ENCODE data around the gene FAM25A.
"Not testable (repeated sequence)": the region's sequence is repeated elsewhere in the genome, so short reads cannot be mapped to it uniquely, and the experiment has no call there.

Gene FAM25A

GRCh38 chr10:87009134-87009696 is 10.9 kb upstream of the FAM25A start:
- not testable (repeated sequence) for DNase-seq (ENCODE audit: low read depth in 1 of 2, low spot score in 1 of 2)

DNA sequence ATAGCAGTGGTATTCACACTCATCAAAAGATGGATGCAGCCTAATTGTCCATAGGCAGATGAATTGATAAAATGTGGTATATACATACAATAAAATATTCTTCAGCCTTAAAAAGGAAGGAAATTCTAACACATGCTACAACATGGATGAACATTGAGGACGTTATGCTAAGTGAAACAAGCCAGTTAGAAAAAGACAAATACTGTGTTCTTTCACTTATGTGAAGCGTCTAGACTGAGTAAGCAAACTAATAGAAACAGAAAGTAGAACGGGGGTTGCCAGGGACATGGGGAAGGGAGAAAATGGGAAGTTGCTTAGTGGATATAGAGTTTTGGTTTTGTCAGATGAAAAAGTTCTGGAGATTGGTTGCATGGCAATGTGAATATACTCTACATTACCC is 6.6 kb upstream of the FAM25A start:
- not testable (repeated sequence) for DNase-seq (ENCODE audit: low read depth in 1 of 2, low spot score in 1 of 2)

DNA sequence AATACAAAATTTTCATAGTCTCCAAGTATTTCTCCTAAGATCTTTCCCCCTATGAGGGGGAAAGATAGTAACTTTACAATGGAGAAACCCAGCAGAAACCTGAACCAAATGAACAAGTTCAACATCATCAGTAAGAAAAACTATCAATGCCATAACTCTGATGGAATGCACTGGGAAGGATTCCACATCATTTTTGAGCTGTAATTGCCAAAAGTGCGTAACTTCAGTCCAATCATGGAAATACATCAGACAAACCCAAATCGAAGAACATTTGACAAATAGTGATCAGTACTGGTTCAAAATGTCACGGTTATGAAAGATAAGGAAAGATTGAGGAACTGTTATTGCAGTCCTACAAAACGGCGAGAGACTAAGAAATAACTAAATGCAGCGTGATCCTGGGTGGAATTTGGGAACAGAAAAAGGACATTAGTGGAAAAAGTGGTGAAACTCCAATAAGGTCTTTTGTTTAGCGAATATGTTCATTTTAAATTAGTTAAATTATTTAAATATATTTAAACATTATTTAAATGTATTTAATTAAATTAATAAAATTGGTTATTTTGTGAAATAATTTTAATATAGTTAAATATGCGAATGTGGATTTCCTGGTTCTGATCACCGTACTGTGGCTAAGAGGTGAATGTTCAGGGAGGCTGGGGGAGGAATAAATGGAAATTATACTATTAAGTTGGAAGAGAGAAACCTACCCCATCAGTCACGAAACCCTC is 4.9 kb upstream of the FAM25A start:
- not testable (repeated sequence) for DNase-seq (ENCODE audit: low read depth in 1 of 2, low spot score in 1 of 2)

- DNase-seq (ENCODE audit: low read depth in 1 of 2, low spot score in 1 of 2): not testable (repeated sequence)
Measured at GRCh38 chr10:87018127-87018526, 2.0 kb upstream of the FAM25A start.

- not testable (repeated sequence) for DNase-seq (ENCODE audit: low read depth in 1 of 2, low spot score in 1 of 2)
Measured at GRCh38 chr10:87019066-87019465, 1.0 kb upstream of the FAM25A start.

DNA sequence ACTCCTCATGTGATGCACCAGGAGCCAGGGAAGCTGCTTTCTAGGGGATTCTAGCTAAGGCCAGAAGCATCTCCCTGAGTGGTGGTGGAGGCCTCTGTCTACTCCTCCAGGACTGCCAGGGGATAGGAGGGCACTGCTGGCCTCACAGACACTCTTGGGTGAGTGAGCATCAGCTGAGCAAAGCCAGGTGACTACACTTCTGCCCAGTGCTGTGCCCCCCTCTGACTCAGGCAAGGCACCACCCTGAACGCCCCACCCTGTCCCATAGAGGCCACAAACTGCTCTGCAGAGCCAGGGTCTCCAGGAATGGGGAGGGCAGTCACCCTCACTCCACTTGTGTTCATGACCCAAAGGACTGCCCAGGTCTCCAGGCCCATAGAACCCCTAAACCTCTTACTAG is 590 bp upstream of the FAM25A start:
- DNase-seq (ENCODE audit: low read depth in 1 of 2, low spot score in 1 of 2): not testable (repeated sequence)

GRCh38 chr10:87025285-87025958 is 5.3 kb downstream of the FAM25A start:
- not testable (repeated sequence) for DNase-seq (ENCODE audit: low read depth in 1 of 2, low spot score in 1 of 2)

DNA sequence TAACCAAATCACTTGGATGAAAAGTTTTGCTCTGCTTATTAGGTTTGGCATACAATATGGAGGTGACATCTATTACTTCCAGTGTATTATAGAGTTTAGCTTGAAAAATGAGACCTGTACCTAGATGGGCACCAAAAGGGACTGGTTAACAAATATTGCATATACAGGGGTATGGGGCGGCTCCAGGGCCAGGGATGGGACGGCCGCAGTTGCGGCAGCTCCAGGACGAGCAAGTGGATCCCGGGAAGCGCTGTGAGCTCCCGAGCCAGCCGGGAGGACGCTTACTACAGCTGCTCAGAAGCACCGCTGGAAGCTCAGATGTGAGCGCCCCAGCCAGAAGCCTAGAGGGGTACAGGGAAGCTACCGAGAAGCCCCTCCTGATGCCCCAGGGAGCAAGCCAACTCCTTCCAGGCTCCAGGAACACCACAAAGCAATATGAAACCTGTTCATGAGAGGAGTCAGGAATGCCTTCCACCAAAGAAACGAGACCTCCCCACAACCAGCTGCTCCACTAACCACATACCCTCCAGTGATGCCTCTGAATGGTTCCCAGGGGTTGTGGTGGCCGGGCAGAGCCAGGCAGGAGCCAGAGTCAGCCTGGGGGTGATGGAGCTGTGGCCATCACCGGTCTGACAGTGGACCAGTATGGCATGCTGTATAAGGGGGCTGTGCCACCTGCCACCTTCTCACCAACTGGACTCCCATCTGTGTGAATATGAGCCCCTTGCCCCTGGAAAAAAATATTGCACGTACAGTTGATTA is 6.8 kb downstream of the FAM25A start:
- DNase-seq (ENCODE audit: low read depth in 1 of 2, low spot score in 1 of 2): not testable (repeated sequence)

- DNase-seq (ENCODE audit: low read depth in 1 of 2, low spot score in 1 of 2): not testable (repeated sequence)
Measured at GRCh38 chr10:87030419-87030818, 10.3 kb downstream of the FAM25A start.

- no peak for DNase-seq (ENCODE audit: low read depth in 1 of 2, low spot score in 1 of 2)
Measured at GRCh38 chr10:87030912-87031635, 11.0 kb downstream of the FAM25A start.

DNA sequence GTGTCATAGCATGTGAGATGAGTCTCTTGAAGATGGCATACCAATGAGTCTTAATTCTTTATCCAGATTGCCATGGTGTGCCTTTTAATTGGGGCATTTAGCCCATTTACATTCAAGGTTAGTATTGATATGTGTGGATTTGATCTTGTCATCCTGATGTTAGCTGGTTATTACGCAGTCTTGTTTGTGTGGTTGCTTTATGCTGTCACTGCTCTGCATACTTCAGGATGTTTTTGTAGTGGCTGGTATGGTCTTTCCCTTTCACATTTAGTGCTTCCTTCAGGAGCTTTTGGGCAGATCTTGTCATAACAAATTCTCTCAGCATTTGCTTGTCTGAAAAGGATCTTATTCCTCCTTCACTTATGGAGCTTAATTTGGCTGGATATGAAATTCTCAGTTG is 16.5 kb downstream of the FAM25A start:
- no peak for DNase-seq (ENCODE audit: low read depth in 1 of 2, low spot score in 1 of 2)

- no peak for DNase-seq (ENCODE audit: low read depth in 1 of 2, low spot score in 1 of 2)
Measured at GRCh38 chr10:87038286-87038717, 18.2 kb downstream of the FAM25A start.

- DNase-seq (ENCODE audit: low read depth in 1 of 2, low spot score in 1 of 2): no peak
Measured at GRCh38 chr10:87038786-87039185, 18.7 kb downstream of the FAM25A start.

GRCh38 chr10:87043579-87043978 is 23.5 kb downstream of the FAM25A start:
- DNase-seq (ENCODE audit: low read depth in 1 of 2, low spot score in 1 of 2): not testable (repeated sequence)

DNA sequence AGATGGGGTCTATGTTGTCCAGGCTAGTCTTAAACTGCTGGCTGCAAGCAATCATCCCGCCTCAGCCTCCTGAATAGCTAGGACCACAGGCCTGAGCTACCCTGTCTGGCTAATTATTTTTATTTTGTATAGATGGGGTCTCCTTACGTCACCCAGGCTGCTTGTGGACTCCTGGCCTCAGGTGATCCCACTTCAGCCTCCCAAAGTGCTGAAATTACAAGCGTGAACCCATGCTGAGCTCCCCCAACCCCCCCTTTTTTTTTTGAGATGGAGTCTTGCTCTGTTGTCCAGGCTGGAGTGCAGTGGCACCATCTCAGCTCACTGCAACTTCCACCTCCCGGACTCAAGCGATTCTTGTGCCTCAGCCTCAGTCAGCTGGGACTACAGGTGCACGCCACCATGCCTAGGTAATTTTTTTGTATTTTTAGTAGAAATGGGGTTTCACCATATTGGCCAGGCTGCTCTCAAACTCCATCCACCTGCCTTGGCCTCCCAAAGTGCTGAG is 25.4 kb downstream of the FAM25A start:
- no peak for DNase-seq (ENCODE audit: low read depth in 1 of 2, low spot score in 1 of 2)

- DNase-seq (ENCODE audit: low read depth in 1 of 2, low spot score in 1 of 2): no peak
Measured at GRCh38 chr10:87053111-87053510, 33.0 kb downstream of the FAM25A start.

- DNase-seq (ENCODE audit: low read depth in 1 of 2, low spot score in 1 of 2): no peak
Measured at GRCh38 chr10:87053577-87054181, 33.6 kb downstream of the FAM25A start.

DNA sequence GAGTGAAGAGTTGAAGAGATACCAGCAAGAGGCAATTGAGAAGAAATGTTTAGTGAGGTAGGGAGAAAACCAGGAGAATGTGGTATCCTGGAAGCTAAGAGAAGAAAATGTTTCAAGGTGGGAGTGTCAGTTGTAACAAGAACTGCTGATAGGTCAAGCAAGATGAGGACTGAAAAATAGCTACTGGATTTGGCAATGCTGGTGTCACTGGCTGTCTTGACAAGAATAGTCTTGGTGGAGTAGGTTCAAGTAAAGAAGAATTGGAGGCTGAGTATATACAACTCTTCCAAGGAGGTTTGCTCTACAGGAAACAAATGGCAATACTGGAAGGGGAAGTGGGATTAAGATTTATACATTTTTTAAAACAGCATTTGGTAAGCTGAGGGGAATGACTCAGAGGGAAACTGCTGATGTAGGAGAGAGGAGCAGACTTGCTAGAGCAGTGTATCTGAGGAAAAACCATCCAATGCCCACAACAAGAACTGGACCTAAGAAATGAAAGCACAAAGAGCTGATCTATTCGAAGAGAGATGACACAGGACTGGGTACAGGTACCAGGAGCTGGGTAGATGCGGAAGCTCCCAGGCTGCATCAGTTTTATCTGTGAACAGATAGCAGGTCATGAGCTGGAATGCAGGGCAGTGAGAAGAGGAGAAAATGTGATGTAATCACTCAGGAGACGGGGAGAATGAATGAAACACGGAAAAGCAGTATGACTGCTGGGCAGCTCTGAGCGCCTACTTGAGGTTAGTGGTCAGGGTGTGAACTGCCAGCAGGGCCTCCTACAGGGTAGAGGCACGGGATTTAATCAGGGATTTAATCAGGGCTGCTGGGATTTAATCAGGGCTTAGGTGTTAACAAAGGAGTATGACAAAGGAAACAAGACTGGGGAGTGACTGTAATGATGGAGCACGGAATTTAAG is 34.5 kb downstream of the FAM25A start:
- no peak for DNase-seq (ENCODE audit: low read depth in 1 of 2, low spot score in 1 of 2)

DNA sequence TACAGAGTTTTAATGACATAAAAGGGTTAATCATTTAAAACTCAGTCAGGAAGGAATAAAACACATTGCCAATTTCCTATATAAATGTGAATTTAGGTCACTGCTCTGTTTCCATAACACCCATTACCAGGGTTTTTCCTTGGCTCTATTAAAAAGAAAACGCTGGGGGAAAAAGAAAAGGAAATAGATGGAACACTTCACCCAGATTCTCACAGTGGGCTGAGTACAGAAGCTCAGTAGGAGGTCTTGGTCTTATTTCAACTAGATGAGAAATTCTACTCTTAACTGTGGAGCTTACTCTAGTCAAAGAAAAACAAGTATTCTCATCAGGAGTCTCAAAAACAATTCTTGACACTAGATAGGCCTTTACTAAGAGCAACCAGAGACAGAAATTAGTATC is 38.1 kb downstream of the FAM25A start:
- no peak for DNase-seq (ENCODE audit: low read depth in 1 of 2, low spot score in 1 of 2)
